GM12872 (cell line): ENCODE measurements around the gene DMAC2L.
A peak's percentile ranks its signal among the peaks of the same experiment; 100 is the strongest.

Source experiments
- TF ChIP-seq, protein P1 (sequence below): IDR thresholded peaks from 3 replicates; pipeline ENCODE4 v1.5.1; 2011; ENCODE audit warnings: low read depth, mild to moderate bottlenecking, low read length, moderate library complexity; ENCODE audit not compliant: insufficient read depth

Gene DMAC2L

DNA sequence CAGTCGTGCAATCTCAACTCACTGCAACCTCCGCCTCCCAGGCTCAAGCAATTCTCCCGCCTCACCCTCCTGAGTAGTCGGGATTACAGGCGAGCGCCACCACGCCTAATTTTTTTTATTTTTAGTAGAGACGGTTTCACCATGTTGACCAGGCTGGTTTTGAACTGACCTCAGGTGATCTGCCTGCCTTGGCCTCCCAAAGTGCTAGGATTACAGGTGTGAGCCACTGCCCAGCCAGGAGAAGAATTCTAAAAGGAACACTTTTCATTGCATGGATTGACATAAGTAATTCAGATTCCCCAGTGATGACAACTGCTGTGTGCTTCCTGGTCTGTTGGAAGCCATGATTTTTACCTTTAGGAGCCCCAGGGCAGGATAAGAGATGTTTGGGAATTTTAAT lies 22.1 kb downstream of the DMAC2L start:
- TF ChIP-seq, protein P1, sequence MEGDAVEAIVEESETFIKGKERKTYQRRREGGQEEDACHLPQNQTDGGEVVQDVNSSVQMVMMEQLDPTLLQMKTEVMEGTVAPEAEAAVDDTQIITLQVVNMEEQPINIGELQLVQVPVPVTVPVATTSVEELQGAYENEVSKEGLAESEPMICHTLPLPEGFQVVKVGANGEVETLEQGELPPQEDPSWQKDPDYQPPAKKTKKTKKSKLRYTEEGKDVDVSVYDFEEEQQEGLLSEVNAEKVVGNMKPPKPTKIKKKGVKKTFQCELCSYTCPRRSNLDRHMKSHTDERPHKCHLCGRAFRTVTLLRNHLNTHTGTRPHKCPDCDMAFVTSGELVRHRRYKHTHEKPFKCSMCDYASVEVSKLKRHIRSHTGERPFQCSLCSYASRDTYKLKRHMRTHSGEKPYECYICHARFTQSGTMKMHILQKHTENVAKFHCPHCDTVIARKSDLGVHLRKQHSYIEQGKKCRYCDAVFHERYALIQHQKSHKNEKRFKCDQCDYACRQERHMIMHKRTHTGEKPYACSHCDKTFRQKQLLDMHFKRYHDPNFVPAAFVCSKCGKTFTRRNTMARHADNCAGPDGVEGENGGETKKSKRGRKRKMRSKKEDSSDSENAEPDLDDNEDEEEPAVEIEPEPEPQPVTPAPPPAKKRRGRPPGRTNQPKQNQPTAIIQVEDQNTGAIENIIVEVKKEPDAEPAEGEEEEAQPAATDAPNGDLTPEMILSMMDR, result no peak

GRCh38 chr14:50335389-50335788 lies 23.3 kb downstream of the DMAC2L start:
- TF ChIP-seq, protein P1, result no peak

- TF ChIP-seq, protein P1, result no peak
Measured at GRCh38 chr14:50335989-50336824, 24.1 kb downstream of the DMAC2L start.

DNA sequence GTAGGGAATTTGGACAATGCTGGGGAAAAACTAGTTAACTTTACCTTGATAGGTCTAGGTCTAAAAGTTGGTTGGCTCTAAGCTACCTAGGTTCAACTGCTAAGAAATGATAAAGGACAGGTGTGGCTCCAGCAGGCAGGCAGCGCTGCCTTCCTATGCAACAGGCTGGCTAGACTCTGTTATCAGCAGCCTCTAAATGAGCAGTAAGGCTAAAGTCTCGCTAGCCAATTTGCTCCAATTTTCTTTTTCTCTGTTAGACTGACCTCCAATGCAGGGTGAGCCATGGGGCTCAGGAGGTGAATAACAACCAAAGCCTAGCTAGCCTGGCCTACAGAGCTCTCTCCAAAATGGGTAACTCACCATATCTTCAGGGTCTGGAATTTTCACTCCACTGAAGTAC lies 26.5 kb downstream of the DMAC2L start:
- TF ChIP-seq, protein P1, result no peak

DNA sequence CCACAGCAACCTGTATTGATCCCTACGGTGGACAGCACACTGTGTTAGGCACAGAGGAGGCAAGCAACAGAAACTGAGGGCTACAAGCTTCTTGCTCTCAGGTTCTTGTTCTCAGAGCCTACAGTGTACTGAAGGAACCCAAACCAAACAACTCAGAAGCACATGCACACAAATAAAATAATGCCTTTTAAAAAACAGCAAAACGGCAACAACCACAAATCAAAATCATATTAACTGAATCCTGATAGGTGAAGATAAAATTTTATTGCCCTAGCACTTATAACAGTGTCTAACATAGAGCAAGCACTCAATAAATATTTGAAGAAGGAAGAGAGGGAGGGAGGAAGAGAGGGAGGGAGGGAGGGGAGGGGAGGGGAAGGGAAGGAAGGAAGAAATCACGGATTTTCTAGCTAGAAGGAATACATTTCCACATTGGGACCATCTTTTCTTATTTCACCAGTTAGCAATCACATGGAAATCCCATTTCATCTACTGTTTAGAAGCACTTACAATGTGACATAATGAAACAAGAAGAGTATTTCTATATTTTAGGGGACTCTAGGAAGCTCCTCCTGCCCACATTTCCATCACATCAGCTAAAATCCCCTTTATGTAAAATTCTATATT lies 27.2 kb downstream of the DMAC2L start:
- TF ChIP-seq, protein P1, result no peak

DNA sequence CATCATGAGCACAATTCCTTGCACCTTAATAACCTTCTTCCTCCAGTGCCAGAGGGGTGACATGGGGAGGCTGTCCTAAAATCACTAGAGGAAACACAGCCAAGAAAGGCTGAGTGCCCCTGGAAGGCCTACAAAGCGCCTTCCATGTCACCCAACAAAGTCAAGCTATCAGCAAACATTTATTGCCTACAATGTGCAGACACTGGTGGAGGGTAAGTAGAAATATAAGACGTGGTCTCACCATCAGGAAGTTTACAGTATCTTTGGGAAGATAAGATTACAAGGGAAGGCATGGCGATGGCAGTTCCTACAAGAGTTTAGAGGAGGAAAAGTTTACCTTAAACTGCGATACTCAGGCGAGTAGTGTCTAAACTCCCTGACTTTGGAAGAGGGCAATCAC lies 27.9 kb downstream of the DMAC2L start:
- TF ChIP-seq, protein P1, result no peak

- TF ChIP-seq, protein P1, result peak; percentile 38; the same call in 2 of the 3 replicates
Measured at GRCh38 chr14:50340963-50341362, 28.8 kb downstream of the DMAC2L start.
